IMR-90 (cell line): ENCODE data around the gene RGS16. TPM values are rescaled to one million over a fixed set of nuclear protein-coding genes. Genes with fewer than 3 reads are reported as not detected.

ENCODE experiments used
- microRNA-seq, 2 experiments: library from miRNA; stranded (forward) in 1 of 2; unstranded in 1 of 2; fragments of 10-50 nt in 1 of 2; fragments of <30 nt in 1 of 2; gene quantifications in 1 of 2; microRNA quantifications in 1 of 2; one replicate each; pipeline versions ENCODE3 to v1.1.0; 2013 to 2020; ENCODE audit not compliant: insufficient read depth in 1 of 2, insufficient read length in 1 of 2, unreplicated experiment in 1 of 2
- polyA plus RNA-seq, 3 experiments: library from polyadenylated mRNA; depleted of rRNA; stranded (reverse); fragments of >200 nt; gene quantifications; 2 replicates each; pipeline ENCODE4 v1.2.3, GENCODE V29; 2012; ENCODE audit warnings: low replicate concordance in 1 of 3
- small RNA-seq, 5 experiments: library from RNA; depleted of rRNA; stranded (forward); fragments of <200 nt; gene quantifications; one replicate each; pipeline ENCODE3, GENCODE V24; 2012
- total RNA-seq: library from RNA; depleted of rRNA; stranded (reverse); fragments of >200 nt; gene quantifications from 2 replicates; pipeline ENCODE4 v1.2.3, GENCODE V29; 2012; rRNA removed

The RGS16 gene
- total and polyA plus RNA-seq, 2 of the 4 experiments (the other 2 are of a cell fraction) = 0.15 to 0.18 TPM

Small RNA genes within 50 kb of the gene (microRNA-seq; reads per million reads assigned to microRNA genes)
- gene RF00017 (ENCODE audit: insufficient read depth, insufficient read length) = not detected

Small RNA genes within 50 kb of the gene (small RNA-seq; reads per million reads assigned to genes)
- 0 reads per million in 5 experiments for gene RF00017

Other genes starting within 250 kb of the RGS16 start
- gene GLUL, start 212.6 kb downstream of the RGS16 start, total RNA-seq = 236 and 385 TPM in 2 replicates
- gene GLUL, start 212.6 kb downstream of the RGS16 start, polyA plus RNA-seq (2012; rRNA removed) = 131 and 149 TPM in 2 replicates
- not detected in 2 replicates for gene TEDDM1, start 203.7 kb downstream of the RGS16 start, total RNA-seq
- gene TEDDM1, start 203.7 kb downstream of the RGS16 start, polyA plus RNA-seq (2012; rRNA removed) = not detected in 2 replicates
- gene RGSL1, start 154.2 kb downstream of the RGS16 start, total RNA-seq = not detected in 2 replicates
- gene RGSL1, start 154.2 kb downstream of the RGS16 start, polyA plus RNA-seq (2012; rRNA removed) = not detected in 2 replicates
- 6.4 and 6.5 TPM in 2 replicates for gene RNASEL, start 15.1 kb downstream of the RGS16 start, total RNA-seq
- 1.8 and 2.5 TPM in 2 replicates for gene RNASEL, start 15.1 kb downstream of the RGS16 start, polyA plus RNA-seq (2012; rRNA removed)
- gene RGS8, start 80.2 kb upstream of the RGS16 start, total RNA-seq = not detected in 2 replicates
- gene RGS8, start 80.2 kb upstream of the RGS16 start, polyA plus RNA-seq (2012; rRNA removed) = not detected in 2 replicates
- 0.36 and 0.83 TPM in 2 replicates for gene NPL, start 185.4 kb upstream of the RGS16 start, total RNA-seq
- 0.63 and 0.68 TPM in 2 replicates for gene NPL, start 185.4 kb upstream of the RGS16 start, polyA plus RNA-seq (2012; rRNA removed)
- gene DHX9, start 235.0 kb upstream of the RGS16 start, total RNA-seq = 211 and 234 TPM in 2 replicates
- 108 and 119 TPM in 2 replicates for gene DHX9, start 235.0 kb upstream of the RGS16 start, polyA plus RNA-seq (2012; rRNA removed)